Anterior cingulate cortex (tissue), 58 donors: Measurements from ENCODE around the gene D2HGDH.
A peak's percentile ranks its signal among the peaks of the same experiment; 100 is the strongest.
"Not testable (repeated sequence)": the region's sequence is repeated elsewhere in the genome, so short reads cannot be mapped to it uniquely, and the experiment has no call there.

Experiments used
- DNase-seq, 58 donors: peaks; one replicate each; lab custom pipeline; 2025; lab: John Stamatoyannopoulos, UW

Gene D2HGDH

DNA sequence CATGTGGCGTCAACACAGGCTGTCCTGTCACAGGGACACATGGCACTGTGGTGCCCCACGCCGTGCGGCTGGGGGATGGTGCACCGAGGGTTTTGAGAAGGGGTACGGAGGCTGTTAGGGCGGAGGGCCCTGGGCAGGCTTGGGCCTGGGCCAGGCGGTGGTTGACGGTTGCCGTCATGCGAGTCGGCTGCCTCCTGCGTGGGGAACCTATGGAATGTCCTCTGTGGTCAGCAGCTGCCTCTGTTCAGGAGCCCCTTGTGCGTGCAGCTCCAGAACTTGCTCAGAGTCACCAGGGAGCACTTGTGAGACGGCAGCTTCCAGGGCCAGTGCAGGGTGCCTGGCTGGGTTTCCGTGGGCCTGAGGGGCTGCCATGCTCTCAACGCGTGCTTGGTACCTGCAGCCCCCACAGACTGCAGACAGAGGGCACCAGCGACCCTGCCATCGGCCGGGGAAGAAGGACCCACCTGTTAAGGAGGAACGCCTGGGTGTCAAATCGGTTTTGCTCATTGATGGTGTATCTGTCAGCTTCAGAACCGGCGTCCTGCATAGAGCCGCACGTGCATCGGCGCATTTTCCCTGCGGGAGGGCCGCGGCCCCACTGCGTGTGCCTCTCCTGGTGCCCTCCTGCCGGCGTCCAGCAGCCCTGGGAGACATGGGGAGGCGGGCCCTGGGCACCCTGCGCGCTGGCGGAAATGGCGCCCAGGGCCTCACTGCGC, 10.0 kb upstream of the D2HGDH start:
- DNase-seq, result peak in 1 of 58 donors; percentile 7

DNA sequence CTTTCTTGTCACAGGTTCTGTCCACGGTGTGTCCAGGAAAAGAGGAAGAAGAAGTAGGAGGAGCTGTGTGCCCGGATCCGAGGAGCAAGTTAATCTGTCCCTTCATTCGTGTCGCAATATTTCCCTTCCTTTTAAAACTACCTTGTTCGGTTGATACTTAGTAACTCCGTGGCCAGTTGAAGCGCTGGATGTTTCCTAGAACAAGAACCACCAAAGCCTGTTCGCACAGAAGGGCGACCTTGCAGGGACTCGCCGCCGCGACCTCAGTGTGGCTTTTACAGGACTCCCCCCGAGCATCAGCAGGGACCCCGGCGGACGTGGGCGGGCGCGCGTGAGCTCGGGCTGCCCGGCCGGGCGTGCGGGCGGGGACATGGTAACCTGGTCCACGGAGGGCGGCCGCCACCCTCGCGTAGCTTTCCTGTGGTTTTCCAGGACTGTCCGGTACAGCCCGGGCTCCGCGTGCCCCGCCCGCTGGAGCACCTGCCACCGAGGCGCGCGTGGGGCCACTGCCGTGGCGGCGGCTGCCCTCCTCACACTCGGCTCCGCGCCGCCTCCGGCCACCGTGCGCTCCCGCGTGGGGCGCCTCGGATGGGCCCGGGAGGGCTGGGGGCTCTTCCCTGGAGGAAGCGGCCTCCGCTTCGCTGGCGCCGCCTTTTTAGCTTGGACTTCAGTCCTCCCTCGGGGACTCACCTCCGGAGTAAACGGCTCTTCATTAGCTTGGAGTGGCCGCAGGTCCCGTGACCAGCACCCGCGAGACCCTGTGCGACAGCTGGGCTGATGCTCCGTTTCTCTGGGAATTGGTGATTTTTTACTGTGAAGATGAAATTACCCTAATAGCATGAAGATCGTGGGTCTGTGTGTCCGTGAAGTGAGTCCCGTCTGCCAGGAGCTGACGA, 9.2 kb upstream of the D2HGDH start:
- no peak for DNase-seq

DNA sequence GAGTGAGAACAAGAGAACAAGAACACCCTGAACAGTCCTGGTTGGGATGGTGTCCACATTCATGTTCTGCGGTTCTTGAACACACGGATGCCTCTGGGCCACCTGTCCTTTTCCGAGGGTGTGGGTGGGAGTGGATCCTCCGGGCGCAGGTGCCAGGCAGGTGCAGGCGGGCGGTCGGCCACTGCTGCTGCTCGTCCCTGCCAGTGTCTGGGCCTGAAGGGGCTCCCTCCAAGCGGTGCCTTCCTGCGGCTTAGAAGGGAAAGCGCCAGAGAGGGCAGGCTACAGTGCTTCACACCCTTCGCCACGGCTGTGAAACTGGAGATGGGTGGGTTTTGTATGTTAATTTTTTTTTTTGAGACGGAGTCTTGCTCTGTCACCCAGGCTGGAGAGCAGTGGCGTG, 8.0 kb upstream of the D2HGDH start:
- DNase-seq, result no peak

DNA sequence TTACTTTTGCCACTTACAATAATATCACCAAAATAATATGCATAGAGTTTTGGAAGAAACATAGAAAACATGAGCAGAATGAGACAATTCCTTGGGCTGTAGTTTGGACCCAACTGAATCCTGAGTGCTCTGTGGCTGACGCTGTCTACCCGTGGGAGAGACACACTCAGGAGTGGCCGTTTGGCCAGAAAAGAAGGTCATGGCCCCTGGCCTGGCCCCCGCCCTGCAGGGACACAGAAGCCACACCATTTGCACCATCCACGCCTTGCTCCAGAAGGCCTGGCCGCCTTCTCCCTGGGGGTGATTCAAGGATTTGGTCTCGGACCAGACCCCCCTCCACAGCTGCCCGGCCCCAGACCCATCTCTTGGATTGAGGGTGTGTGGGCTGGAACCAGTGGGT, 6.4 kb upstream of the D2HGDH start:
- DNase-seq, result no peak

DNA sequence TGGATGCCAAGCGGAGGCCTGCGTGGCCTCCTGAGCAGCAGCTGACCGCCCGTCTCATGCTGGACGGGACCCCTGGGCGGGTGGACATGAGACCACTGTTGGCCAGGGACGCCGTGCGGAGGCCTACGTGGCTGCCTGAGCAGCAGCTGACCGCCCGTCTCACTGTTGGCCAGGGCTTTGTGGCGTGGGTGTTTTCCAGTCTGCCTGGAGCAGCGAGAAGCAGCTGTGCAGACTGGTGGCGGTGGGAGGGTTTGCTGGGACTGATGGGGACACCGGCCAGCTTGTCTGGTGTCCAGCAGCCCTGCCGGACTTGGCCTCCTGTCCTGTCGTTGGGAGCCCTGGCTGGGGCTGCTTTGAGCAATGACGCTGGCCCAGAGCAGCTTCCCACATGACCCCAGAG, 5.8 kb upstream of the D2HGDH start:
- peak in 54 of 58 donors; percentile 8 to 80 (median 48) for DNase-seq

DNA sequence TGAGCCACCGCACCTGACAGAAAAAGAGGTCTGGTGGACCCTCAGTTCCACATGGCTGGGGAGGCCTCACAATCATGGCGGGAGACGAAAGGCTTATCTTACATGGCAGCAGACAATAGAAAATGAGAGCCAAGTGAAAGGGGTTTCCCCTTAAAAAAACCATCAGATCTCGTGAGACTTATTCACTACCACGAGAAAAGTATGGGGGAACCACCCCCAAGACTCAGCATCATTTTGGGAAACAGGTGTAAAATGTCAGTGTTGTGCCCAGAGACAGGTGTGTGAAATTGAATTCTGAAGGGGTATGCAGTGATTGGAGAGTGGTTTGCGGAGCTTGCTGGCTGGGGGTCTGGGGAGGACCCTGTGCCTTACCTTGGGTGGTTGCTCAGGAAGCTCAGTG, 4.6 kb upstream of the D2HGDH start:
- no peak for DNase-seq

DNA sequence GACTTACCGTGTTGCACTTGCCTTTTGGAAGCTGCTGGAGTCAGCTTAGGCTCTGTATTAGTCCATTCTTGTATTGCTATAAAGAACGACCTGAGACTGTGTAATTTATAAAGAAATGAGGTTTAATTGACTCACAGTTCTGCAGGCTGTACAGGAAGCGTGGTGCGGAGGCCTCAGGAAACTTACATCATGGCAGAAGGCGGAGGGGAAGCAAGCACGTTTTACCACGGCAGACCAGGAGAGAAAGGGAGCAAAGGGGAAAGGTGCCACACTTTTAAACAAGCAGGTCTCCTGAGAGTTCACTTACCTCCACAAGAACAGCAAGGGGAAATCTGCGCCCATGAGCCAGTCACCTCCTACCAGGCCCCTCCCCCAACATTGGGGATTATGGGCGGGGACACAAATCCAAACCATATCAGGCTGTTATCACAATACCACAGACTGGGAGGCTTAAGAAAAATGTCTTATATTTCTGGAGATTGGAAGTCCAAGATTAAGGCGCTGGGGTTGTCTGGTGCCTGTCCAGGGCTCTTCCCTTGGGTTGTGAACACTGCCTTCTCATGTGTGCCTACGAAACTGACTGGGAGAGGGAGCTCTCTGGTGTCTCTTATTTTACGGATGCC, 3.6 kb upstream of the D2HGDH start:
- DNase-seq, result no peak

DNA sequence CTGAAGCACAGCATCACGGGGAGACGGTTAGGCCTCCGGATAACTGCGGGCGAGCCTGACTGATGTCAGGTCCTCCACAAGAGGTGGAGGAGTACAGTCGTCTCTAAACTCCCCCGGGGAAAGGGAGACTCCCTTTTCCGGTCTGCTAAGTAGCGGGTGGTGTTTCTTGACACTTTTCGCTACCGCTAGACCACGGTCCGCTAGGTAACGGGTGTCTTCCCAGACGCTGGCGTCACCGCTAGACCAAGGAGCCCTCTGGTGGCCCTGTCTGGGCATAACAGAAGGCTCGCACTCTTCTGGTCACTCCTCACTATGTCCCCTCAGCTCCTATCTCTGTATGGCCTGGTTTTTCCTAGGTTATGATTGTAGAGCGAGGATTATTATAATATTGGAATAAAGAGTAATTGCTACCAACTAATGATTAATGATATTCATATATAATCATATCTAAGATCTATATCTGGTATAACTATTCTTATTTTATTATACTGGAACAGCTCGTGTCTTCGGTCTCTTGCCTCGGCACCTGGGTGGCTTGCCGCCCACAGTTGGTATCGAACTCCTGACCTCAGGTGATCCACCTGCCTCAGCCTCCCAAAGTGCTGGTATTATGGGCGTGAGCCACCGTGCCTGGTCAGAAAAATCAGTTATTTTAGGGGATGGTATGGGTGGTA, 1.8 kb upstream of the D2HGDH start:
- DNase-seq, result peak in 31 of 58 donors; percentile 3 to 73 (median 43)

DNA sequence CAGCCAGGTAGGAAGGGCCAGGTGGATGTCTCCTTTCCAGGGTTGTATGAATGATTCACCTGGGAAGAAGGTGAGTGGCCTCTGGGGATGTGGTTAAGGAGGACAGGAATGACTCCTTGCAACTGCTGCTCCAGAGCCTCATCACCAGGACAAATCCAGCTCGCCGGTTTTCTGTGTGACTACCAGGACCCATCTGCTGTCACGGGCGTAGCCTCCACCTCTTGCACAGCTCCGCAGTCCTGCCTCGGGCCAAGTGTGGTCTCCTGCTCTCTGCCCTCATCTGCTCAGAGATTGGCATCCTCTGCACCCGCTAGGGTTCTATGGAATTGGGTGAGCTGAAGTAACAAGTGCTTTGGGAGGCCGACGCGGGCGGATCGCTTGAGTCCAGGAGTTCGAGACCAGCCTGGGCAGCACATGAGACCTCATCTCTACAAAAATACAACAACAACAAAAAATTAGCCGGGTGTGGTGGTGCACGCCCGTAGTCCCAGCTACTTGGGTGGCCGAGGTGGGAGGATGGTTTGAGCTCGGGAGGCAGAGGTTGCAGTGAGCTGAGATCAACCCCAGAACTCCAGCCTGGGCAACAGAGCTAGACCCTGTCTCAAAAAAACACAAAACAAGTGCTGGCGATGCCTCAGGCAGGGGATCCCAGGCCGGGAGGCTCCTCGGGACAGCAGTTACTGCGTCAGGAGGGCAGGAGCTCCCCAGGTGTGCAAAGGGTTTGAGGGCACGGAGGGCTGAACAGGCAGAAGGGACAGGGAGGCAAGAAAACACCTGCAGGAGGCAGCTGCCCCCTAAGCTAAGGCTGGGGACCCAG, 831 bp upstream of the D2HGDH start:
- peak in 3 of 58 donors; percentile 25 to 42 (median 27) for DNase-seq

DNA sequence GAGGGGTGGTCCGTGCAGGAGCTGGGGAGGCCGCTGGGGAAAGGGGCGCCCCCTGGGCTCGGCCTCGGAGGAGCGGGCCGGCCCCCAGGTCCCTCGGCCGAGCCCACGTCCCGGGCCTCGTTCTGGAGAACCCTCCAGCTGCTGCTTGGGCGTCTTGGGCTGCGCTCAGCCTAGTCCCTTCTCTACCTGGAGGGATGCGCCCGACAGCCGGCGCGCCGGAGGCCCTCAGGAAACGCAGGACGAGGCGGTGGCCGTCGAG, 293 bp upstream of the D2HGDH start:
- DNase-seq, result no peak

DNA sequence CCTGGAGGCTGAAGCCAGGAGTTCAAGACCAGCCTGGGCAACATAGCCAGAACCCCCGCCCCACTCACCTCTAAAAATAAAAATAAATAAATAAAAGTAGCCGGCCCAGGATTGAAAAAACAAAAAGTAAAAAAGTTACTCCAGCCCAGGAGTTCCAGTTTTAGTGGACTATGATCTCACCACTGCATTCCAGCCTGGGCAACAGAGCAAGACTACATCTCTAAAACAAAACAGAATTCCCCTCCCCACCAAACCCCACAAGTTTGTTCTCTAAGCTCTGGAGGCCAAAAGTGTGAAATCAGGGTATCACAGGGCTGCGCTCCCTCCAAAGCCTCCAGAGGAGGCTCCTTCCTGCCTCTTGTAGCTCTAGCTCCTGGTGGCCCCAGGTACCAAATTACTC, 1.7 kb downstream of the D2HGDH start:
- DNase-seq, result no peak

DNA sequence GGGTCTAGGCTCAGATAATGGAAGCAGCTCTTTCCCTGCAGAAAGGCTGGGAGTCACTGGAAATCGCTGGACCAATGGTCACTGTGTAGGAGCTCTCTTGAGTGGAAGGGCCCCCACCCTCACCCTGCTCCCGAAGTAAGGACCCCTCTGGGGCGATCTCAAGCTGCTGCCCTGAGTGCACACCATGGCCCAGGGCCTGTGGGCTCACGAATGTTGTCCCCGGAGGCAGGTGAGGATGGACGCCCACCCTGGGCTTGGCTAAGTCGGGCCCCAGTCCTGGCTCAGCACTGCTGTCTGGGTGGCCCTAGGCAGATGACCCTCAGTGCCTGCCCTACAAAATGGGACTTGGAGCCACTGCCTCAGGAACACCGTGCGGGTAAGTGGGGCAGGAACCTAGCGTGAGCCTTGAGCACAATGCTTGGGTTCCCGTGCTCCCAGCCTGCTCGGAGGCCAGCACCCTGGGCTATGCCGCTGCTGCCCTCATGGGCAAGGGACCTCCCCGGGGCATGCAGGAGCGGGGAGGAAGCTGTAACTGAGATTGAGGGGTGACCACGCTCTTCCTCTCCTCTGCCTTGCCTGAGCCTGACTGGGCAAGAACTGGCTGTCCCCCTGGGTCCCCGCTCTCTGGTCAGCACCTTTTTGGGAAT, 3.7 kb downstream of the D2HGDH start:
- no peak for DNase-seq

DNA sequence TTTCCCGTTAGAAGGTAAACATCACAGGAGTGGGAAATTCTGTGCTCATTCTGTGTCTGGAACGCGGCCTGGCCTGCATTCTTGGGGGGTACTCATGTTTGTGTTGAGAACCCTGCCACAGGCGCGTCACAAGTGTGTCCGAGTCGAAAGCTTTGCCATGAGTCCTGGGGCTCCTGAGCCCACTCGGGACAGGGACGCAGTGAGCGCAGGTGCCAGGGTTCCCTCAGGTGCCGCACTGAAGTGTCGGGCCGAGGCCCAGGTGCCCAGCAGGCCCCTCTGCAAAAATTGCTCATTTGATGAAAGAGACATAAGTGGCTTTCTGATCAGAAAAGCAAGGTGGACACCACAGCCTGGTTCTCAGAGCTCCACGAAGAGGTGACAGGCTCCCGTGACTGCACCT, 4.7 kb downstream of the D2HGDH start:
- no peak for DNase-seq

DNA sequence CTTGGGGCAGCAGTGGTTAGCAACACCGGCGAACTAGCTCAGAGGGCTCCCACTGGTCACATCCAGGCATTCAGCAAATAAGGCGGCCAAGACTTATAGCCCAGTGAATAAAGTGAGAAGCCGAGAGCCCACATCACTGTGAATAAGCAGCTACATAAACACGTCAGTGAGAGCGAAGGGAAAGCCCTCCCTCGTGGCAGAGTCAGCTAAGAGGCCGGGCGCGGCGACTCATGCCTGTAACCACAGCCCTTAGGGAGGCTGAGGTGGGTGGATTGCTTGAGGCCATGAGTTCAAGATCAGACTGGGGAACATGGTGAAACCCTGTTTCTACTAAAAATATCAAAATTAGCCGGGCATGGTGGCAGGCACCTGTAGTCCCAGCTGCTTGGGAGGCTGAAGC, 5.2 kb downstream of the D2HGDH start:
- no peak for DNase-seq

DNA sequence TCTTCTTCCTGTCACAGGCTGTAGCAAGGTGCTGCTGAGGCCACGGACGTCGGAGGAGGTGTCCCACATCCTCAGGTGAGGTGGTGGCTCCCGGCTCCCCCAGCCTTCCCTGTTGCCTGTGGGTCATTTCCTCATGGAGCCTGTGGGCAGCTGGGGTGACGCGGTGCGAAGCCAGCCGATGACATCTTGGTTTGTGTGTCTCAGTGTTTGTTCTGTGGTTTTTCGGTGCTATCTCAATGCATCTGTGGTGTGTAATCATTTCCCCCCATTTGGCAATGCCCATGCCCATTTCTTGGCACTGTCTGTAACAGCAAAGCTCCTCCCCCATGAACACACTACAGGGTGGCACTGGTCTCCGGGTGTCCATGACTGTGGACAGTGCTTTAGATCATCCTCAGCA, 6.6 kb downstream of the D2HGDH start:
- DNase-seq, result no peak

DNA sequence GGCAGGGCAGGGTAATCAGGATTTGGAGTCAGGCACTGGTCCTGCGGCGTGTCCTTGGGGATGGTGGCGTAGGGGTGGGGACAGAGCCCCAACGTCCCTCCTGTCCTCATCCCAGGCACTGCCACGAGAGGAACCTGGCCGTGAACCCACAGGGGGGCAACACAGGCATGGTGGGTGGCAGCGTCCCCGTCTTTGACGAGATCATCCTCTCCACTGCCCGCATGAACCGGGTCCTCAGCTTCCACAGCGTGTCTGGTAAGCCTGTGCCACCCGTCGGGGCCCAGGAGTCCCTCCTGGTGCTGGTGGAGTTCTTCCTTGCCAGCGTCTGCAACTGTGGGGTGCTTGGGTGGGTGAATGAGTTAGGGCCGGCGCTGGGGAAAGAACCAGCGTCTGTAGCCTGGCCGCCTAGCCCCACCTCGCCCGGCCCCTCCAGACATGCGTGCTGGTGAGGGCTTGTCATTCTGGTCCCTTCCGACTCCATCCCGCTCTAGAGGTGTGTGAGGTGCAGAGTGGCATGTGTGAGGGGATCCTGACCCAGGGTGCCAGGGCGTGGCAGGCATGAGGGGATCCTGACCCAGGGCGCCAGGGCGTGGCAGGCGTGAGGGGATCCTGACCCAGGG, 8.0 kb downstream of the D2HGDH start:
- DNase-seq, result no peak

DNA sequence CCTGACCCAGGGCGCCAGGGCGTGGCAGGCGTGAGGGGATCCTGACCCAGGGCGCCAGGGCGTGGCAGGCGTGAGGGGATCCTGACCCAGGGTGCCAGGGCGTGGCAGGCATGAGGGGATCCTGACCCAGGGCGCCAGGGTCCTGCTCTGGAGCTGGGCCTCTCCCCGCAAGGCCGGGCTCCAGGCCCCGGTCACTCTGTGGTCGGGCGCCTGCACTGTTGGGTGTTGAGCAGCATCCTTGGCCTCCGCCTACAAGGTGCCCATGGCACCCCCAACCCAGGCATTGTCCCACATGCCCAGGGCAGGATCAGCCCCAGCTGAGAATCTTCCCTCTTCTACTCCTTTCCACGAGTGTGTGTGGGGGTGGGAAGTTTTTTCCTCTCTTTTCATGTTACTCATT, 8.6 kb downstream of the D2HGDH start:
- not testable (repeated sequence) for DNase-seq

DNA sequence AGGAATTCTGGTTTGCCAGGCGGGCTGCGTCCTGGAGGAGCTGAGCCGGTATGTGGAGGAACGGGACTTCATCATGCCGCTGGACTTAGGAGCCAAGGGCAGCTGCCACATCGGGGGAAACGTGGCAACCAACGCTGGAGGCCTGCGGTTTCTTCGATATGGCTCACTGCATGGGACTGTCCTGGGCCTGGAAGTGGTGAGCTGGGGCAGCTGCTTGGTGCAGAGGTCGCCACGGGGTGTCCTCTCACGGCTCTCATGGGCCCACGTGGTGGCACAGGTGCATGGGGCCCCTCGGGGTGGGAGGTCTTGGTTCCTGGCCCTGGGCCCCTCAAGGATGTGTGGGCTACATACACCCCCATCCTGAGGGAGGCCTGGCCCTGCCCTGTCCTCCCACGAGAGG, 9.2 kb downstream of the D2HGDH start:
- no peak for DNase-seq

DNA sequence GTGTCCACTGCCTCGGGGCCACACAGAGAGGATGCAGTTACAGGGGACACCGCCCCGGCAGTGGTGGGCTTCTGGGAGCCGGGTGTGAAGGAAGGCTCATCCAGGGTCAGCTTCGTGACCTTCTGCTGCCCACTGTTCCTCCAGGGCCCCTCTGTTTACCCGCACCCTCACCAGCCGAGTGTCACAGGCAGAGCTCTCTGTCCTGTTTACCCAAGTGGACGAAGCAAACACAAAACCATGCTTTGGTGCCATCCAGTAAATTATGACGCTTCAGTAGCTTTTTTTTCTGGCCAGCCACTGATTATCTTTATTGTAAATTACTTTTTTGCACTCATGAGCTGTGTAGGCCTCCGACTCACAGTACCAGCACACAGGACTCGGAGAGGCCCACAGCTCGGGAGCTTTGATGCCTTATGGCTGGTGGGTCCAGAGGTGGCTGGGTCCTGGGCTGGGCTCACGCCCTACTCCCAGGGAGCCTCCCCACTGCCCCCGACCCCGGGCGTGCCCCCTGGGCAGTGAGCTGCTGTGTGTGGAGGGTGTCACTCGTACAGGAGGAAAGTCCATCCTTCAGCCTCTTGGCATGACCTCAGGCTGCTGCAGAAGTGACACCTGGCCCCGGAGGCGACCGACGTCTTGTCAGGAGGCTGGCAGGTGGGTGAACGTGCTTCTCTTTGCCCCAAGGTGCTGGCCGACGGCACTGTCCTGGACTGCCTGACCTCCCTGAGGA, 9.8 kb downstream of the D2HGDH start:
- no peak for DNase-seq
